Cardiac fibroblast (primary cell): Measurements from ENCODE around the gene ARGLU1.
A peak's percentile ranks its signal among the peaks of the same experiment; 100 is the strongest.

Experiments used
- DNase-seq, 2 donors: peaks; one replicate each; pipeline versions ENCODE4 v3.0.0 to v3.0.0-alpha.2; 2010; ENCODE audit warnings: low read depth in 2 of 2
- H3K4me3 ChIP-seq, 2 donors: replicated peaks in 1 of 2; 1 replicate in 1 of 2; 2 replicates in 1 of 2; pipeline ENCODE4 v1.5.1; 2011; ENCODE audit warnings: low read depth in 2 of 2, low read length in 2 of 2, mild to moderate bottlenecking in 2 of 2, moderate library complexity in 1 of 2
- CTCF ChIP-seq: IDR thresholded peaks from one replicate; pipeline ENCODE4 v1.5.1; 2011; ENCODE audit warnings: low read depth, mild to moderate bottlenecking, low read length, inconsistent platforms

Gene ARGLU1

GRCh38 chr13:106596275-106596937 lies 28.5 kb upstream of the ARGLU1 start:
- H3K4me3 ChIP-seq = no peak overlapping the region
- TF ChIP-seq CTCF = no peak
- peak in 1 of 2 donors; percentile 31 for DNase-seq

GRCh38 chr13:106595625-106596024 lies 27.7 kb upstream of the ARGLU1 start:
- peak in 1 of 2 donors; percentile 8 for DNase-seq
- TF ChIP-seq CTCF = no peak
- H3K4me3 ChIP-seq = no peak overlapping the region

- DNase-seq = no peak
- H3K4me3 ChIP-seq = no peak overlapping the region
- TF ChIP-seq CTCF = no peak
Observed at GRCh38 chr13:106594980-106595379, 27.0 kb upstream of the ARGLU1 start.

GRCh38 chr13:106593132-106593531 lies 25.2 kb upstream of the ARGLU1 start:
- no peak for DNase-seq
- H3K4me3 ChIP-seq = no peak overlapping the region
- no peak for TF ChIP-seq CTCF

GRCh38 chr13:106591299-106591698 lies 23.4 kb upstream of the ARGLU1 start:
- no peak for TF ChIP-seq CTCF
- no peak for DNase-seq
- H3K4me3 ChIP-seq = no peak overlapping the region

- peak in 1 of 2 donors; percentile 42 for DNase-seq
- TF ChIP-seq CTCF = no peak
- H3K4me3 ChIP-seq = no peak overlapping the region
Observed at GRCh38 chr13:106589716-106590115, 21.8 kb upstream of the ARGLU1 start.

GRCh38 chr13:106588367-106588766 lies 20.4 kb upstream of the ARGLU1 start:
- TF ChIP-seq CTCF = no peak
- no peak overlapping the region for H3K4me3 ChIP-seq
- no peak for DNase-seq
